GM18951 (cell line): ENCODE results near the gene RASGEF1C.

Source experiments
- POLR2A ChIP-seq: IDR thresholded peaks from 4 replicates; pipeline ENCODE4 v1.6.1; 2011; ENCODE audit warnings: mild to moderate bottlenecking; ENCODE audit not compliant: insufficient read length, insufficient read depth; ENCODE audit errors: extremely low read depth
- in situ Hi-C: fragments of 300-500 bp; cut with MboI; formaldehyde crosslinking; loops from one replicate; pipeline ENCODE4 v1.12.0; 2022; ENCODE audit warnings: low sequenced_read_pairs, mixed read lengths, inconsistent platforms; ENCODE audit not compliant: unreplicated experiment

Gene RASGEF1C

DNA sequence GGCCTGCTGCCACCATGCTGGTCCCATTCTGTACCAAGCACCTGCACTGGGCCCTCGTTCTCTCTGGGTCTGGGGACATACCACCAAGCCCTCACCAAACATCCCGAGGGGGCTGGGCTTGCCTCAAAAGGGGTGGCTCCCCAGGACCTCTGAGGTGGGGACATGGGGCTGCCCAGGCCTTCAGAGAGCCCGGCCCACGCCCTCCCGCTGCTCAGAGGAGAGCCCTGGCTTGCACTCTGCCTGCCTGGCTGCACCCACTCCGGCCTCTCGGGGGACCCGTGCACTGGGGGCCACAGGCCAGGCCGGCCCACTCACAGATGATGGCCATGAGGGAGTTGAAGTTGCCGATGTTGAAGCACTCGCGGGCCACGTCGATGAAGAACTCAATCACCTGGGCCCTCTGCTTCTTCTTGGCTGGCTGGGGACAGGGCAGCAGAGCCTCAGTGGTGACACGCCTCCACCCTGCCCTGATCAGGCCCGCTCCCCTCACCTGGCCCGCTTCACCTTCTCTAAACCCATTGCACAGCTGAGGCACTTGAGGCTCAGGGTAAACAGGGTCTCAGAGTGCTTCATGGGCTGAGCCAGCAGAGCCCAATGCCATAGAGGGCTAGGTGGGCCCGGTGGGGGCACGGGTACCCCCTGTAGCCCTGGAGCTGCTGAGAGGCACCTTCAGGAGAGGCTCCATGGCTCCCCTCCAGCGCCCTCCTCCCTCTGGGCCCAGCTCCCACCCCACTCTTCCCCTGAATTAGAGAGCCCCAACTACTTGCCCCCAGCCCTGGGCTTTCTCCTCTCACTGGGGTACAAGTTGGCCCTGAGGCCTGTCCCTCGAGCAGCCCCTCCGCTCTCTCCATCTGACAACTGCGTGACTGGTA lies 89.7 kb downstream of the RASGEF1C start:
- TF ChIP-seq POLR2A = no peak
- in situ Hi-C loops = no loop called here

DNA sequence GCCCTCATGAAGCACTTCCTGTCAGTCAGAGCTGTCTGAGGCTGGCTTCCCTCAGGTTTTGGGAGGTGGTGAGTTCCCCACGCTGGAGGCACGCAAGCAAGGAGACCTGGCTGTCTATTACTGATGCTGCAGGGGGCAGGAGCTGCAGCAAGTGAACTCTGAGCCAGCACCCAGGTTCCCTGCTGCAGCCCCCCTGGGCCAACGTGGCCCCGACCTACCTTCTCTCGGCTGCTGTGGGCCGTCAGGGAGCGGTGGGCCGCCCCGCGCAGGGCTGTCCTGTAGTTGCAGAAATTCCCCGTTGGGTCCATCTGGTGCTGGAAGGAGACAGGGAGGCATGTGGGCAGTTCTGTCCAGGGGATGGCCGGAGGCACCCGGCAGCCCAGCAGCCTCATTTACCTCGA lies 90.6 kb downstream of the RASGEF1C start:
- no peak for TF ChIP-seq POLR2A
- in situ Hi-C loops = no loop called here

DNA sequence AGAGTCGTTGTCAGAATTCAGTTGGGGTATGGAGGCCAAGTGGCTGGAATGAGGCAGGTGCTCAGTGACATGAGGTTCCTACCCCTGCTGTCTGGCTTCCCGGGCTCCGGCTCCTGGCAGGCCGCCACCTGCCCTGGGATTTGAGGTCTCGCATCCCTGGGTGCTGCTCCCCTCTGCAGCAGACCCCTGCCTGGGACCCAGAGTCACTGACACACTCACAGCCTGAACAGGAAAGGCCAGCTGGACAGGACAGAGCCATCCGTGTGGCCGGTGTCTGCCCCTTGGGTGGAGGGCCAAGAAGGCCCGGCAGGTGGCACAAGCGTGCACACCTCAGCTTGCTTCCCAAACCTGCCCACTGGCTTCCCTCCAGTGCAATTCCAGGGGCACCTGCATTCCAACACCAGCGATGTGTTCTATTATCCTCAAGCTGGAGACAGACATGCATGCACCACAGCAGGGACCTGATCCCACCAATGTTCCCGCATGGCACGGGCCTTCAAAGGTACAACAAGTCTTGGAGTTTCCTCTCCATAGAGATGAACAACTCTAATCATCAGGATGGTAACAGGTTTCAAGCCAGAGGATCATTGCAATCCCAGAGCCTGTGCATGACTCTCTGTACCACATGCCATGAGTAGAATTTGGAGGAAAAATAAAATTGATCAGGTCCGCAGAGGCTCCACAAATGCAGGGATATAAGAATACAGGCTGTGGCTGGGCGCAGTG lies 91.8 kb downstream of the RASGEF1C start:
- TF ChIP-seq POLR2A = no peak
- in situ Hi-C loops = no loop called here

DNA sequence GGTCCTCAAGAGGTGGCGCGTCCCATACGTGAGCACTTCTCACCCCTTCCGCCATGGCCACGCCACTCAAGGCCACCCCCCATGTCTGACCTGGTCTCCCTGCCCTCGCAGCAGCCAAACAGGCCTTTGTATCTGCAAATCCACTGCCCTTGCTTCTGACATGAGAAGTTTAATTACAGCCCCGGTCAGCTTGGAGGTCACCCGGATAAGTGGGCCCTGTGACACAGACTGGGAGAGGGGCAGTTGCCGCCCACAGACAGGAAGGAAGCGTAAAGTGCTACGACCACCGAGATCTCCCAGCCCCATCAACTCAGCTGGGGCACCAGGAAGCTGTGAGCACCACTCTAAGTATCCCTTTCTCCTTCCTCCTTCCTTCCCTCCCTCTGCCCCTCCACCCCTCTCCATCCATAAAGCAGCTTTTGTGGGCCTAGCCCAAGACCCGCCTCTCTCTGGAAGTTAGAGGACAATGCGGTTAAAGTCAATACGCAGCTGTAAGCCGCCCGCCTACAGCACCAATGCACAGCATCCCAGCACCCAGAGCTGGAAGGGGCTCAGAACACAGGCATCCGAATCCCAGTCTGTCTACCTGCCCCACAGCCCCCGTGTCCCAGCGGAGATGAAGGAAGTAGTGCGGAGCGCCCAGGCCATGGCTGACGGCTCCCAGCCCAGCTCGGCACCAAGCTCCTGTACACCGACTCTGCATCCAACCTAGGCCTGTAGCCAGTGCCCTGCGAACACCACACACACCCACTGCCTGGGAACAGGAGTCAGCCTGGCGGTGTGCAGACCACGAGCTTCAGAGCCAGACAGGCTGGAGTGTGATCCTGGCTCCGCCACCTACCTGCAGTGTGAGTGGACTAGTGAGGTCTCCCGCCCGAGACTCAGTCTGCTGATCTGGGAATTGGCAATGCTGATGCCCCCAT lies 92.7 kb downstream of the RASGEF1C start:
- TF ChIP-seq POLR2A = no peak
- in situ Hi-C loops = no loop called here

DNA sequence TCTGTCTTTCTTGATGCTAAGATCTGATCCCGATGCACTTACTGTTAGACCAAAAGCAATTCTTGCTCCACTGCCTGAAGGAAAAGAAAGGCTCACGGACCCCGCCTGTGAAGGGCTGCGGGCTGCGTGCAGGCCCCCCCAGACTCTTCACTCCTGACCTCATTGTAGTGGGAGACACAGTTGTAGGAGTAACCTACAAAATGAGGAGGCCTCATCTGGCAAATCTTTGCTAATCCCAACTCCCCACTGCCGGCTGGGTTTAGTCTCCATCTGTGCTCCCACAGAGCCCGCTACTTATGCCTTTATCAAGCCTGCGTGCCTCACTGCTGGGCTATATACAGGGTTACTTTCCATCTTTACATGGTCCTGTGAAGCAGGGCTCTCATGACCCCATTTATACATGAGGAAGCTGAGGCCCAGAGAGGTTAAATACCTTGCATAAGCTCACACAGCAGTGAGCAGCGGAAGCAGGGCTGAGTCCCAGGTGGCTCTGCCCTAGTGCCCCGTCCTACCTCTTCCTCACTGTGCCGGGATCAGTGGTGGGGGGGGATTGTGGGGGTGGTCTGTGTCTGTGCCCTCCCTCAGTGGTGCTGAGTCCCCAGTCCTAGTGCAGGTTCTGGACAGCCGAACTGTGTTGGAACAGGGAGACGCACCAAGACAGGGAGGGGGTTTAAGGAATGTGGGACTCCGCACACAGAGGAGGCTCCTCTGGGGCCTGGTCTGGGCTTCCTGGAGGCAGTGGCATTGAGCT lies 93.5 kb downstream of the RASGEF1C start:
- in situ Hi-C loops = no loop called here
- no peak for TF ChIP-seq POLR2A

DNA sequence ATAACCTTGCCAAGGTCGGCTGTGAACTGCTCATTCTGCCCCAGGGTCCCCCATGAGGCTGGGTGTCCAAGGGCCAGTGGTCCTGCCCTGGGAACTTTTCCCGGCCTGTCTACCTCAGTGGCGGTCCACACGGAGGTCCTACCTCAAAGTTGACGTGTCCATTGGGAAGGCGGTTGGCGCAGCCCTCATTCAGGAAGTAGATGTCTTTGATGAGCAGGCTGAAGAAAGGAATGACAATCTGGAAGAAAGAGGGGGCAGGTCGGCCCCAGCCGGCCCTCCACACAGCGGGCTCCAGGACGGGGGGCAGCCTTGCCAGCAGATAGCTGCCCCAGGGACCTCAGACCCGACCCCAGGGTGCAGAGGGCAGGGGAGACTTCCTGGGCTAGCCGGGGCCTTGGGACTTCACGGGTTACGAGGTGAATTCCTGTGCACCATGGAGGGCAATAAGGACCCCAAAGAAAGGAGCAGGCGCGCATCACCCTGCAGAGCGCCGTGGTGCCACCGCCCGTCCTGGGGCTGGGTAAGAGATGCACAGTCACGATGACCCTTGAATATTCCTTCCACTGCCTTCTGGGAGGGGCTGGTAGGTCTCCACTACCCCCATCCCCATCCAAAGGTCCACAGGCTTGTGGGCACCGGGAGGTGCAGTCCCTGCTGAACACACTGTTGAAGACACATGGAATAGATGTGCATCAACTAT lies 94.6 kb downstream of the RASGEF1C start:
- in situ Hi-C loops = no loop called here

GRCh38 chr5:180113660-180114303 lies 95.2 kb downstream of the RASGEF1C start:
- TF ChIP-seq POLR2A = no peak
- in situ Hi-C loops = no loop called here

More for the DNA sequence above, 94.6 kb downstream of the RASGEF1C start:
- no peak for TF ChIP-seq POLR2A

DNA sequence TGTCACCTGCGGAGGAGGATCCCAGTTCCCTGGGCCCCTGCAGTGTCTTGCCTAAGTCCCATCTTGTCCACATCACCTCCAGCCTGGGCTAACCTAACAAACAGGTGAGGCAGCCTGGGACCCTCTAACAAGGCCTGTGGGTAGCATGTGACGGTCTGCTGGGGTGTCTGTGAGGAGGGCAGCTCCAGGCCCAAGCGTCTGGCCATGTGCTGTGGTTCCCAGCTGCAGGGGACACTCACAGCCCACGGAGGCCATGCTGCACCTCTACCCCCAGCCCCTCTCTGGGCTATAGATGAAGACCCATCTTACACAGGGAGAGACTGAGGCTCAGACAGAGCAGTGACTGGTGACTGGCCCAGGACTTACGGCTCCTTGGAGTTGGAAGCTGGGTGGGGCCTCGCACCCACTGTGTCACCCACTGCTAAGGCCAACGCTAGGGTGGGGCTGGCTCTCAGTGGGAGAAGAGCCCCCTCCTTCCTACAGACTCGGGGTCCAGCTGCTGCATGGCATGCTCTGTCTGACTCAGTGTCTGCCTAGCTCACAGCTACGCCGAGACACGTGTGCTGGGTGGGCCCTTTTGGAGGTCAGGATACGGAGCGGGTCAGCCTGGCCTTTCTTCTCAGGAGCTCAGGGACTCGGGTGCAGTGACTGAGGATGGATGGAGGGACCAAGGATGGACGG lies 96.7 kb downstream of the RASGEF1C start:
- in situ Hi-C loops = no loop called here
- TF ChIP-seq POLR2A = no peak

GRCh38 chr5:180111273-180112002 lies 97.6 kb downstream of the RASGEF1C start:
- in situ Hi-C loops = no loop called here
- TF ChIP-seq POLR2A = no peak

- TF ChIP-seq POLR2A = no peak
- in situ Hi-C loops = no loop called here
Observed at GRCh38 chr5:180109920-180110319, 99.1 kb downstream of the RASGEF1C start.
